Measurements from ENCODE around the gene CRISPLD2. TPM values are rescaled to one million over a fixed set of nuclear protein-coding genes. Genes with fewer than 3 reads are reported as not detected.
A peak's percentile ranks its signal among the peaks of the same experiment; 100 is the strongest.

The CRISPLD2 gene
- total RNA-seq, 1 experiment from 2014 or later, result 6.5 TPM

- intact Hi-C loops (cut with micrococcal nuclease; ENCODE audit: unreplicated experiment), result loop anchor here (1.0 kb wide), 2 partner anchors 27 to 161 kb away; no protein-coding TSS in a partner anchor
- Mint-ChIP-seq H3K36me3 (ENCODE audit: insufficient read depth, unreplicated experiment) (no peaks in the 10 kb centered on the region), H3K27me3 (ENCODE audit: unreplicated experiment) (peaks cover 34% of the 10 kb centered on the region), H3K4me1 (ENCODE audit: low read depth, unreplicated experiment) (no peaks in the 10 kb centered on the region), H3K9me3 (ENCODE audit: low read depth, unreplicated experiment) (no peaks in the 10 kb centered on the region), H3K4me3 (ENCODE audit: low read depth, unreplicated experiment) (no peak overlapping the region), H3K27ac (ENCODE audit: unreplicated experiment) (no peak overlapping the region)
- DNase-seq, result peak; percentile 84
- BruUV-seq (replicated peaks), result no TSS peak
- CTCF ChIA-PET, result interaction anchor here (1.5 to 2.0 kb wide), 2 partner anchors 30 to 162 kb away, joined by 3 to 7 read pairs; no protein-coding TSS in a partner anchor
- TF ChIP-seq CTCF (IDR thresholded peaks at IDR 0.05; ENCODE audit: unreplicated experiment), result peak; percentile 98
Observed at GRCh38 chr16:84925092-84925772, 105.4 kb downstream of the CRISPLD2 start.

- no TSS peak for BruUV-seq (replicated peaks)
- CTCF ChIA-PET, result interaction anchor here (2.0 kb wide), 1 partner anchor 161 kb away, joined by 7 read pairs; no protein-coding TSS in a partner anchor
- H3K4me3 Mint-ChIP-seq (ENCODE audit: low read depth, unreplicated experiment), result no peak overlapping the region
Observed at GRCh38 chr16:84925773-84926372, 106.1 kb downstream of the CRISPLD2 start.

DNA sequence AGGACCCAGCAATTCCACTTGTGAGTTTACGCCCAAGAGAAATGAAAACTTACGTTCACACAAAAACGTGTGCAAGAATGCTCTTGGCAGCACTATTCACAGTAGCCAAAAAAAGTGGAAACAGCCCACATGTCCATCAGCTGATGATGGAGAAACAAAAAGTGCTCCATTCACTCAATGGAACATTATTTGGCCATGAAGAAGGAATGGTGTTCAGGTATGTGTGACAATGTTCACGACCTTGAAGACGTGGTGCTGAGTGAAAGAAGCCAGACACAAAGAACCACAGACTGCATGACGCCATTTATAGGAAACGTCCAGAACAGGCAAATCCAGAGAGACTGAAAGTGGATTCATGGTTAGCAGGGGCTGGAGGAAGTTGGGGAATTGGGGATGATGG is 106.7 kb downstream of the CRISPLD2 start:
- H3K4me1 Mint-ChIP-seq (ENCODE audit: low read depth, unreplicated experiment), result no peaks in the 10 kb centered on the region
- no peak for DNase-seq
- no peak overlapping the region for H3K4me3 Mint-ChIP-seq (ENCODE audit: low read depth, unreplicated experiment)
- CTCF ChIA-PET, result interaction anchor here (2.0 kb wide), 1 partner anchor 160 kb away, joined by 7 read pairs; no protein-coding TSS in a partner anchor
- no peaks in the 10 kb centered on the region for H3K36me3 Mint-ChIP-seq (ENCODE audit: insufficient read depth, unreplicated experiment)
- intact Hi-C loops (cut with micrococcal nuclease; ENCODE audit: unreplicated experiment), result no loop called here
- peaks cover 33% of the 10 kb centered on the region for H3K27me3 Mint-ChIP-seq (ENCODE audit: unreplicated experiment)
- no TSS peak for BruUV-seq (replicated peaks)
- H3K27ac Mint-ChIP-seq (ENCODE audit: unreplicated experiment), result no peak overlapping the region
- no peak for TF ChIP-seq CTCF (IDR thresholded peaks at IDR 0.05; ENCODE audit: unreplicated experiment)
- no peaks in the 10 kb centered on the region for H3K9me3 Mint-ChIP-seq (ENCODE audit: low read depth, unreplicated experiment)

More at GRCh38 chr16:84925773-84926372, 106.1 kb downstream of the CRISPLD2 start:
- Mint-ChIP-seq H3K9me3 (ENCODE audit: low read depth, unreplicated experiment) (no peaks in the 10 kb centered on the region), H3K27me3 (ENCODE audit: unreplicated experiment) (peaks cover 31% of the 10 kb centered on the region), H3K36me3 (ENCODE audit: insufficient read depth, unreplicated experiment) (no peaks in the 10 kb centered on the region), H3K27ac (ENCODE audit: unreplicated experiment) (no peak overlapping the region), H3K4me1 (ENCODE audit: low read depth, unreplicated experiment) (no peaks in the 10 kb centered on the region)
- no peak for DNase-seq
- intact Hi-C loops (cut with micrococcal nuclease; ENCODE audit: unreplicated experiment), result loop anchor here (1.0 kb wide), 2 partner anchors 26 to 160 kb away; no protein-coding TSS in a partner anchor
- TF ChIP-seq CTCF (IDR thresholded peaks at IDR 0.05; ENCODE audit: unreplicated experiment), result no peak

- no peak overlapping the region for H3K4me3 Mint-ChIP-seq (ENCODE audit: low read depth, unreplicated experiment)
- no peak overlapping the region for H3K27ac Mint-ChIP-seq (ENCODE audit: unreplicated experiment)
- CTCF ChIA-PET, result no interaction called here
- H3K36me3 Mint-ChIP-seq (ENCODE audit: insufficient read depth, unreplicated experiment), result no peaks in the 10 kb centered on the region
- no peaks in the 10 kb centered on the region for H3K4me1 Mint-ChIP-seq (ENCODE audit: low read depth, unreplicated experiment)
- BruUV-seq (replicated peaks), result no TSS peak
- H3K27me3 Mint-ChIP-seq (ENCODE audit: unreplicated experiment), result peaks cover 47% of the 10 kb centered on the region
- intact Hi-C loops (cut with micrococcal nuclease; ENCODE audit: unreplicated experiment), result no loop called here
- no peaks in the 10 kb centered on the region for H3K9me3 Mint-ChIP-seq (ENCODE audit: low read depth, unreplicated experiment)
- DNase-seq, result no peak
- TF ChIP-seq CTCF (IDR thresholded peaks at IDR 0.05; ENCODE audit: unreplicated experiment), result no peak
Observed at GRCh38 chr16:84927621-84928591, 108.1 kb downstream of the CRISPLD2 start.

All from Calu3 (cell line).